ENCODE results near the gene MARVELD3. TPM values are rescaled to one million over a fixed set of nuclear protein-coding genes. Genes with fewer than 3 reads are reported as not detected.

The MARVELD3 gene
- total and polyA plus RNA-seq, 2 of the 8 experiments (the other 6 are each of a cell fraction or from before 2014, with no cell fraction given): 18.0 to 34.8 TPM

DNA sequence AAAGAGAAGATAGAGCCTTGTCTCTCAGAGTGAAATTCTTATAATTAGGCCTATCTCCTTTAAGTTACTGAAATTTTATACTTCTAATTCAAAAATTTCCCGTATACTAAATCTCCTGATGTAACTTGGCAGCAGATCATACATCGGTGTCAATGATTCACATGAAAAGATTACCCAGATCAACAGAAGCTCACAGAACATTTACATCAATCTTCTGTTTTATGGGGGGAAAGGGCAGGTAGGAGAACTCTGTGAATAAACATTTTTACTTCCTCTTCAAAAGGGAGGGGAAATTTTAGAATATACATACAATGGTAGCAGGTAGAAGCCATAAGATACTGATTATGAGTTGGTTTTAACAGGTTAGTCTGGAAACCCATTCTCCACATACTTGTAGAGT is 55.4 kb downstream of the MARVELD3 start:
- no peak overlapping the region for H3K4ac ChIP-seq (replicated peaks; ENCODE audit: insufficient read length, low read depth, low read length)
- H3K4me2 ChIP-seq (ENCODE audit: insufficient read depth in 1 of 2, low read depth in 2 of 2, low read length in 2 of 2): no peak overlapping the region
- no peaks in the 10 kb centered on the region for H4K20me1 ChIP-seq (replicated peaks in 1 of 2; ENCODE audit: control insufficient read depth in 1 of 2, insufficient read depth in 2 of 2, low read length in 2 of 2)
- H3K18ac ChIP-seq (ENCODE audit: extremely low read depth, low read length): no peak overlapping the region
- no peak overlapping the region for H2AK5ac ChIP-seq (ENCODE audit: low read depth, low read length)
- H3K36me3 ChIP-seq (ENCODE audit: control insufficient read depth in 2 of 4, insufficient read depth in 4 of 4, low read length in 3 of 4): peaks cover under 1 to 43% (median 23%) of the 10 kb centered on the region in 4 experiments
- no peaks in the 10 kb centered on the region for H3K23me2 ChIP-seq (ENCODE audit: low read depth, low read length)
- no peak overlapping the region for H3K27ac ChIP-seq (ENCODE audit: low read depth, low read length)
- no peak overlapping the region for H4K91ac ChIP-seq (replicated peaks; ENCODE audit: insufficient read length, low read length)
- no peak overlapping the region for H3K23ac ChIP-seq (ENCODE audit: insufficient read length)
- ChIA-PET CTCF (ENCODE audit: partially characterized antibody) (interaction anchor here (0.6 to 1.0 kb wide), 2 partner anchors 9 to 32 kb away, joined by 3 read pairs; no protein-coding TSS in a partner anchor), POLR2A (ENCODE audit: partially characterized antibody) (no interaction called here)
- H3K9ac ChIP-seq (replicated peaks in 1 of 4; ENCODE audit: extremely low read depth in 1 of 4, low read depth in 3 of 4, low read length in 3 of 4): no peak overlapping the region
- no peak overlapping the region for H4K8ac ChIP-seq (ENCODE audit: extremely low read depth, insufficient read depth, low read length)
- FAIRE-seq (no peak), DNase-seq (ENCODE audit: low read depth in 1 of 2, low spot score in 2 of 2) (no peak)
- H4K5ac ChIP-seq (ENCODE audit: insufficient read length, low read depth, low read length): no peak overlapping the region
- H3K4me3 ChIP-seq (ENCODE audit: extremely low read depth in 1 of 4, insufficient read depth in 2 of 4, low read depth in 3 of 4, low read length in 4 of 4): no peak overlapping the region
- H2BK12ac ChIP-seq (ENCODE audit: low read depth, low read length): no peak overlapping the region
- no peaks in the 10 kb centered on the region for H3K27me3 ChIP-seq (replicated peaks in 1 of 4; ENCODE audit: control insufficient read depth in 3 of 4, extremely low read depth in 1 of 4, insufficient read depth in 3 of 4, low read length in 3 of 4)
- TF ChIP-seq, protein P1, sequence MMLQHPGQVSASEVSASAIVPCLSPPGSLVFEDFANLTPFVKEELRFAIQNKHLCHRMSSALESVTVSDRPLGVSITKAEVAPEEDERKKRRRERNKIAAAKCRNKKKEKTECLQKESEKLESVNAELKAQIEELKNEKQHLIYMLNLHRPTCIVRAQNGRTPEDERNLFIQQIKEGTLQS (IDR thresholded peaks at IDR 0.05; ENCODE audit: insufficient read depth, low read depth, low read length): no peak
- TF ChIP-seq POLR2A (IDR thresholded peaks at IDR 0.05; ENCODE audit: control extremely low read depth in 1 of 2, low read depth in 2 of 2, low read length in 2 of 2): no peak
- no peak overlapping the region for H3K14ac ChIP-seq (ENCODE audit: insufficient read length)
- H2BK5ac ChIP-seq (ENCODE audit: low read depth, low read length): no peak overlapping the region
- H3K4me1 ChIP-seq (replicated peaks in 1 of 4; ENCODE audit: control insufficient read depth in 3 of 4, insufficient read depth in 4 of 4, low read length in 3 of 4): no peaks in the 10 kb centered on the region
- H2BK15ac ChIP-seq (ENCODE audit: low read length): no peak overlapping the region
- H2BK20ac ChIP-seq (ENCODE audit: low read length): no peak overlapping the region
- no peak overlapping the region for H2AFZ ChIP-seq (ENCODE audit: low read length)
- H2BK120ac ChIP-seq (replicated peaks; ENCODE audit: low read depth, low read length): no peak overlapping the region
- no peak overlapping the region for H3K56ac ChIP-seq (replicated peaks; ENCODE audit: insufficient read length, low read depth, low read length)
- 94% methylated on average over 2 of the region's 2 CpGs; no CpG with 5 or more reads in 1 of the 2 experiments for WGBS, 2 experiments (ENCODE audit: extremely low coverage in 1 of 2, insufficient coverage in 1 of 2, insufficient read length in 1 of 2, insufficient replicate concordance in 2 of 2, low coverage in 1 of 2, low lambda C conversion rate in 2 of 2, missing lambda C conversion rate in 1 of 2)
- H3K9me3 ChIP-seq (ENCODE audit: insufficient read depth in 2 of 2, low read depth in 1 of 2, low read length in 1 of 2): no peaks in the 10 kb centered on the region
- H3K79me2 ChIP-seq (ENCODE audit: control insufficient read depth in 1 of 2, insufficient read depth in 2 of 2, low read length in 2 of 2): no peaks in the 10 kb centered on the region
- H3K79me1 ChIP-seq (ENCODE audit: low read depth, low read length): no peaks in the 10 kb centered on the region

Data from H1 (cell line).